Mesothelial cell of epicardium (in vitro differentiated cells): Measurements from ENCODE around the gene CERKL. TPM values are rescaled to one million over a fixed set of nuclear protein-coding genes. Genes with fewer than 3 reads are reported as not detected.

Experiments used
- DNase-seq, 2 experiments: peaks; one replicate each; pipeline ENCODE4 v3.0.0; 2021; ENCODE audit warnings: low spot score in 2 of 2; ENCODE audit not compliant: unreplicated experiment in 2 of 2
- H3K27ac Mint-ChIP-seq: 2 replicates; pipeline ENCODE4 v1.8.0; 2021; ENCODE audit warnings: mixed read lengths
- H3K27me3 Mint-ChIP-seq: 2 replicates; pipeline ENCODE4 v1.8.0; 2021; ENCODE audit warnings: low read depth, mixed read lengths
- H3K36me3 Mint-ChIP-seq: 2 replicates; pipeline ENCODE4 v1.8.0; 2021; ENCODE audit warnings: mixed read lengths
- H3K4me1 Mint-ChIP-seq: 2 replicates; pipeline ENCODE4 v1.8.0; 2021; ENCODE audit warnings: mixed read lengths
- H3K4me3 Mint-ChIP-seq: 2 replicates; pipeline ENCODE4 v1.8.0; 2021; ENCODE audit warnings: mild to moderate bottlenecking, moderate library complexity, mixed read lengths
- H3K9me3 Mint-ChIP-seq: 2 replicates; pipeline ENCODE4 v1.8.0; 2021; ENCODE audit warnings: mixed read lengths
- CTCF ChIP-seq: fragments of 200-600 bp; sonication (generic); IDR thresholded peaks from one replicate; pipeline ENCODE4 v1.5.0; 2021; ENCODE audit warnings: antibody characterized with exemption; ENCODE audit not compliant: unreplicated experiment
- total RNA-seq: library from RNA; stranded (reverse); gene quantifications from 3 replicates; pipeline ENCODE4 v1.2.1, GENCODE V29; 2021

Gene CERKL
- total RNA-seq, 1 donor from 2014 or later, result not detected

GRCh38 chr2:181674461-181674860 lies 17.6 kb upstream of the CERKL start:
- H3K4me1 Mint-ChIP-seq, result no peaks in the 10 kb centered on the region
- no peaks in the 10 kb centered on the region for H3K36me3 Mint-ChIP-seq
- no peak for DNase-seq
- no peaks in the 10 kb centered on the region for H3K9me3 Mint-ChIP-seq
- peaks cover 77% of the 10 kb centered on the region for H3K27me3 Mint-ChIP-seq
- TF ChIP-seq CTCF, result no peak
- H3K4me3 Mint-ChIP-seq, result no peak overlapping the region
- H3K27ac Mint-ChIP-seq, result no peak overlapping the region

DNA sequence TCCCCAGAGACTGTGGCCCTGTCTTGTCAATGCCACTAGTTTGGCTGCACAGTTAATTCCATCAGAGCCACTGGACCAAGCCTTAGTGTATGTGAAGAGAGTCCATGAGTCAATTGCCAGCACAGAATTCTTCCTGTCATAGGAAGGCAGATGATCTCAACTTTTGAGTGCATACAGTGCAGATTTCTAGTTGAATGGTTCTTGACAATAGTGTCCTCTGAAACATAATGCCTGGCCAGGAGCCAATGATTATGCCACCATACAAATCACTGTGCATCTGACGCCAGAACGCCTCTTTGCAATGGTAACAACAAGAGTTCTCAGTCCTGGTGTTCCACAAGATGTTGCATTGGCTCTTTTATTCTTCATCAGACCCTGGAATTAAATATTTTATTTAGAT lies 16.3 kb upstream of the CERKL start:
- Mint-ChIP-seq H3K4me1 (no peaks in the 10 kb centered on the region), H3K36me3 (no peaks in the 10 kb centered on the region), H3K4me3 (no peak overlapping the region), H3K9me3 (no peaks in the 10 kb centered on the region), H3K27me3 (peaks cover 76% of the 10 kb centered on the region), H3K27ac (no peak overlapping the region)
- TF ChIP-seq CTCF, result no peak
- DNase-seq, result no peak

DNA sequence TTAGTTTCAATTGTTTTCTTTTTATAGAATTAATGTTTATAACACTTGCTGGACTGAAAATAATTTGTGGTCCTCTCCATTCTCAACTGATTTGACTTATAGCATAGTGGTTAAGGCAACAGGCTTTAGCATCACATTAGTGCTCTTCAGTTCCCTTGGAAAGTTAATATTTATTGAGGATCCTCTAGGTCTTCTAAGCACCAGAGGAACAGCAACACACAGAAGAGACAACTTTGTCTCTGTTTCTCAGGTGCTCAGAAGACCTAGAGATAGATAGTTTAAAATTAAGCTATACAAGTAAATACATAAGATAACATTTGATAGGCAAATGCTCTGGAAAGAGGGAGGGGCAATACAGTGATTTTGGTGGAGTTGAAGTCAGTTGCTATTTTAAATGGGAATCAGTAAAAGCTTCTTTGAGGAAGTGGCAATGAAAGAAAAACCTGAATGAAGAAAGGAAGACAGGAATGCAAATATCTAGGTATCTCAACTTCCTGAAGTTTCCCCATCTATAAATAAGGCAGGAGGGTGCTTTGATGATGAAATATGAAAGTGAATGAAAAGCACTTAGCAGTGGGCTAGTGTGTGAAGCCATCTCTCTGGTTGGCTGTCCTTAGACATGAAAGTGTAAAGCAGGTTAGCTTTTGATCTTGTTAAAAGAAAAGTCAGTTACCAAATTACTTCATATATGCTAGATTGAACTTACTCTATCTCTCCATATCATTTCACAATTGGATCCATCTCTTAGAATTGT lies 15.5 kb upstream of the CERKL start:
- H3K36me3 Mint-ChIP-seq, result no peaks in the 10 kb centered on the region
- peaks cover 75% of the 10 kb centered on the region for H3K27me3 Mint-ChIP-seq
- H3K4me1 Mint-ChIP-seq, result no peaks in the 10 kb centered on the region
- no peaks in the 10 kb centered on the region for H3K9me3 Mint-ChIP-seq
- TF ChIP-seq CTCF, result no peak
- H3K27ac Mint-ChIP-seq, result no peak overlapping the region
- DNase-seq, result no peak
- H3K4me3 Mint-ChIP-seq, result no peak overlapping the region

DNA sequence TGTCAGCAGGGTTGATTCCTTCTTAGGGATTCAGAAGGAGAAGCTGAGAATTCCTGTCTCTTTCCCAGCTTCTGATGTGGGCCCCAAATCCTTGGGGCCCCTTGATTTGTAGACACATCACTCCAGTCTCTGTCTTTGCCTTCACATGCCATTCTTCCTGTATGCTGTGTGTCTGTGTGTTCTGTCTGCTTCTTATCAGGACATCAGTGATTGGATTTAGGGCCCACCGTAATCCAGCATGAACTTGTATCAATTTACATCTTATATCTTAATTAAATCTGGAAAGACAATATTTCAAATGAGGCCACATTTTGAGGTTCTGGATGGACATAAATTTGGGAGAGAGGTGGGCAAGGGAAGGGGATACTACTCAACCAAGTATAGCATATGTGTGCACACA lies 13.7 kb upstream of the CERKL start:
- Mint-ChIP-seq H3K36me3 (no peaks in the 10 kb centered on the region), H3K27ac (no peak overlapping the region)

GRCh38 chr2:181667234-181667633 lies 10.3 kb upstream of the CERKL start:
- Mint-ChIP-seq H3K9me3 (peaks cover 7% of the 10 kb centered on the region), H3K4me1 (no peaks in the 10 kb centered on the region), H3K36me3 (no peaks in the 10 kb centered on the region), H3K27ac (no peak overlapping the region), H3K27me3 (peaks cover 48% of the 10 kb centered on the region), H3K4me3 (no peak overlapping the region)
- TF ChIP-seq CTCF, result no peak
- DNase-seq, result no peak

More for the DNA sequence above, 13.7 kb upstream of the CERKL start:
- no peak overlapping the region for H3K4me3 Mint-ChIP-seq
- no peaks in the 10 kb centered on the region for H3K4me1 Mint-ChIP-seq
- TF ChIP-seq CTCF, result no peak
- peaks cover 75% of the 10 kb centered on the region for H3K27me3 Mint-ChIP-seq
- no peak for DNase-seq
- peaks cover 5% of the 10 kb centered on the region for H3K9me3 Mint-ChIP-seq
